HepG2 (cell line): ENCODE data around the gene BBLN. TPM values are rescaled to one million over a fixed set of nuclear protein-coding genes. Genes with fewer than 3 reads are reported as not detected.

ENCODE experiments used
- ARHGAP35 ChIP-seq: sonication (generic); formaldehyde crosslinking; IDR thresholded peaks from 2 replicates; pipeline ENCODE4 v1.9.0; 2022; ENCODE audit warnings: mild to moderate bottlenecking, inconsistent platforms, moderate library complexity, missing genetic modification reagents, borderline replicate concordance
- DR1 ChIP-seq: sonication (generic); formaldehyde crosslinking; IDR thresholded peaks from 2 replicates; pipeline ENCODE4 v1.8.0; 2021; ENCODE audit warnings: mild to moderate bottlenecking, missing genetic modification reagents, inconsistent platforms
- EEA1 ChIP-seq: sonication (generic); formaldehyde crosslinking; IDR thresholded peaks from 2 replicates; pipeline ENCODE4 v1.5.1; 2020; ENCODE audit warnings: mild to moderate bottlenecking, missing genetic modification reagents, borderline replicate concordance
- HDAC6 ChIP-seq: fragments of 200-600 bp; sonication (generic); IDR thresholded peaks from 2 replicates; pipeline ENCODE4 v1.7.0; 2017; ENCODE audit warnings: mild to moderate bottlenecking, antibody characterized with exemption, low read length, low read depth
- HES4 ChIP-seq: sonication (generic); formaldehyde crosslinking; IDR thresholded peaks from 2 replicates; pipeline ENCODE4 v1.9.0; 2021; ENCODE audit warnings: mild to moderate bottlenecking, missing genetic modification reagents, borderline replicate concordance
- KLF11 ChIP-seq: IDR thresholded peaks from 2 replicates; pipeline ENCODE4 v1.6.1; 2016; ENCODE audit warnings: missing compliant biosample characterization
- NPAS2 ChIP-seq: sonication (generic); formaldehyde crosslinking; IDR thresholded peaks from 2 replicates; pipeline ENCODE4 v1.8.0; 2022; ENCODE audit warnings: mild to moderate bottlenecking, missing genetic modification reagents, borderline replicate concordance
- PCBP1 ChIP-seq: fragments of 200-400 bp; formaldehyde crosslinking; IDR thresholded peaks from 2 replicates; pipeline ENCODE4 v1.6.1; 2017; ENCODE audit warnings: mild to moderate bottlenecking, low read depth, low read length, borderline replicate concordance
- POLR2AphosphoS2 ChIP-seq: IDR thresholded peaks from 2 replicates; pipeline ENCODE4 v1.6.1; 2011; ENCODE audit warnings: low read depth, low read length, improper control_type of control experiment
- STAG1 ChIP-seq: sonication (generic); formaldehyde crosslinking; IDR thresholded peaks from 2 replicates; pipeline ENCODE4 v1.4.0; 2020; ENCODE audit warnings: missing genetic modification reagents
- TAF1 ChIP-seq: sonication (generic); formaldehyde crosslinking; IDR thresholded peaks from 2 replicates; pipeline ENCODE4 v1.4.0; 2020; ENCODE audit warnings: missing genetic modification reagents
- ZNF333 ChIP-seq: sonication (generic); formaldehyde crosslinking; IDR thresholded peaks from 2 replicates; pipeline ENCODE4 v1.4.0; 2020; ENCODE audit warnings: mild to moderate bottlenecking, missing genetic modification reagents, borderline replicate concordance
- ZNF605 ChIP-seq: sonication (generic); formaldehyde crosslinking; IDR thresholded peaks from 2 replicates; pipeline ENCODE4 v1.8.0; 2022; ENCODE audit warnings: mild to moderate bottlenecking, missing genetic modification reagents
- ZNF761 ChIP-seq: sonication (generic); formaldehyde crosslinking; conservative IDR thresholded peaks from 2 replicates; pipeline ENCODE4 v1.4.0; 2020; ENCODE audit warnings: mild to moderate bottlenecking, missing genetic modification reagents
- ZNF768 ChIP-seq: sonication (generic); formaldehyde crosslinking; IDR thresholded peaks from 2 replicates; pipeline ENCODE4 v1.4.0; 2020; ENCODE audit warnings: missing genetic modification reagents
- ZNF773 ChIP-seq: sonication (generic); formaldehyde crosslinking; IDR thresholded peaks from 2 replicates; pipeline ENCODE4 v1.4.0; 2020; ENCODE audit warnings: missing genetic modification reagents, borderline replicate concordance
- ZNF891 ChIP-seq: sonication (generic); formaldehyde crosslinking; IDR thresholded peaks from 2 replicates; pipeline ENCODE4 v1.5.0; 2020; ENCODE audit warnings: mild to moderate bottlenecking, missing genetic modification reagents
- polyA plus RNA-seq, 8 experiments: library from polyadenylated mRNA; depleted of rRNA in 3 of 8; stranded (reverse) in 7 of 8; unstranded in 1 of 8; fragments of >200 nt; fragmentation: Illumina TruSeq in 4 of 8; extraction: Trizol in 4 of 8; gene quantifications; 2 replicates each; pipeline versions ENCODE4 v1.2.1 to v1.2.3, GENCODE V29; 2011 to 2016; ENCODE audit warnings: low read depth in 4 of 8, missing spikeins in 1 of 8, mixed read lengths in 1 of 8; ENCODE audit not compliant: insufficient read depth in 1 of 8
- total RNA-seq, 5 experiments: library from RNA; depleted of rRNA; stranded (reverse); fragments of >200 nt; fragmentation: Illumina TruSeq; extraction: Trizol; gene quantifications; 2 replicates each; pipeline ENCODE4 v1.2.3, GENCODE V29; 2016; ENCODE audit warnings: low read depth in 1 of 5
- TF ChIP-seq, protein P1 (sequence below): sonication (generic); formaldehyde crosslinking; IDR thresholded peaks from 2 replicates; pipeline ENCODE4 v1.4.0; 2020; ENCODE audit warnings: mild to moderate bottlenecking, missing genetic modification reagents
- TF ChIP-seq, protein P2 (sequence below): sonication (generic); formaldehyde crosslinking; IDR thresholded peaks from 2 replicates; pipeline ENCODE4 v1.5.1; 2020; ENCODE audit warnings: mild to moderate bottlenecking, missing genetic modification reagents, moderate library complexity
- TF ChIP-seq, protein P3 (sequence below): sonication (generic); formaldehyde crosslinking; IDR thresholded peaks from 2 replicates; pipeline ENCODE4 v1.5.0; 2020; ENCODE audit warnings: missing genetic modification reagents, mild to moderate bottlenecking, borderline replicate concordance
- TF ChIP-seq, protein P4 (sequence below): IDR thresholded peaks from 2 replicates; pipeline ENCODE4 v1.4.0; 2020; ENCODE audit warnings: mild to moderate bottlenecking, missing genetic modification reagents
- TF ChIP-seq, protein P5 (sequence below): sonication (generic); formaldehyde crosslinking; IDR thresholded peaks from 2 replicates; pipeline ENCODE4 v1.5.0; 2020; ENCODE audit warnings: missing genetic modification reagents, mild to moderate bottlenecking, borderline replicate concordance

Gene BBLN
- total and polyA plus RNA-seq, 2 of the 13 experiments (the other 11 are each of a cell fraction or from before 2014, with no cell fraction given) = 27.6 to 33.1 TPM

DNA sequence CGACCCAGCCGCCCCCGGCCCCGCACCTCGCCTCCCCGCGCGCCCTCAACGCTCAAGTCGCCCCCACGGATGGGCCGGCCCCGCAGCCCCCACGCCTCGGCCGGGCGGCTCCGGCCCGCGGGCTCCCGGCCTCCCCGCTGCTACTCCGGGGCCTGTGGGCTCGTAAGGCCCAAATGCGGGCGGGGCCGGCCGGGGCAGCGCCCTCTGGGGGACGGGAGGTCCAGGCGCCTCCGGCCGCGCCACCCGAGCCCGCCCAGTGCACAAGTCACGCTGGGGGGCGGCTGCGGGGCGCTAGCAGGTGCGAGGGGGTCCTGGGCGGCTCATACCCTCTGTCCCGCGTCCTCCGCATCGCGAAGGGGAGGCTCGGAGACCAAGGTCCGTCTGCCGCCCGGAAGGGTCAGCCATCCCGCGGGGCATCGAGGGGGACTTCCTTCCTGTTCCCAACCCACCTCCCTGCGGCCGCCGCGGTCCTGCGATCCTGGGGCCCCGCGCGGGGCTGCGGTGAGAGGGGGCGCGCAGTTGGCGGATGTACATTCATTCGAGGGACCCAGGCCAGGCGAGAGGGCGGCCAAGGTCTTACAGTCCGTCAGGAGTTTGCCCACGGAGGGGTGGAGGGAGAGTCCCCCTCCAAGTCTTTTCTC lies 31.5 kb downstream of the BBLN start, which contains the start of gene CIZ1 (continued):
- TF ChIP-seq, protein P1, sequence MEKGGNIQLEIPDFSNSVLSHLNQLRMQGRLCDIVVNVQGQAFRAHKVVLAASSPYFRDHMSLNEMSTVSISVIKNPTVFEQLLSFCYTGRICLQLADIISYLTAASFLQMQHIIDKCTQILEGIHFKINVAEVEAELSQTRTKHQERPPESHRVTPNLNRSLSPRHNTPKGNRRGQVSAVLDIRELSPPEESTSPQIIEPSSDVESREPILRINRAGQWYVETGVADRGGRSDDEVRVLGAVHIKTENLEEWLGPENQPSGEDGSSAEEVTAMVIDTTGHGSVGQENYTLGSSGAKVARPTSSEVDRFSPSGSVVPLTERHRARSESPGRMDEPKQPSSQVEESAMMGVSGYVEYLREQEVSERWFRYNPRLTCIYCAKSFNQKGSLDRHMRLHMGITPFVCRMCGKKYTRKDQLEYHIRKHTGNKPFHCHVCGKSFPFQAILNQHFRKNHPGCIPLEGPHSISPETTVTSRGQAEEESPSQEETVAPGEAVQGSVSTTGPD = no peak
- TF ChIP-seq EEA1 (CRISPR knock-in tag) = peak; percentile 57
- TF ChIP-seq KLF11 (CRISPR knock-in tag) = no peak
- TF ChIP-seq ZNF761 (CRISPR knock-in tag) = peak; percentile 72; the same call in 1 of the 2 replicates
- no peak for TF ChIP-seq ZNF333 (CRISPR knock-in tag)
- no peak for TF ChIP-seq POLR2AphosphoS2
- 0 out of 2 replicates have a peak, but pooled peaks have one; percentile 32 for TF ChIP-seq ZNF768 (CRISPR knock-in tag)
- no peak for TF ChIP-seq NPAS2 (CRISPR knock-in tag)
- peak; percentile 89 for TF ChIP-seq ZNF891 (CRISPR knock-in tag)
- TF ChIP-seq ARHGAP35 (CRISPR knock-in tag) = 0 out of 2 replicates have a peak, but pooled peaks have one; percentile 45
- TF ChIP-seq, protein P2, sequence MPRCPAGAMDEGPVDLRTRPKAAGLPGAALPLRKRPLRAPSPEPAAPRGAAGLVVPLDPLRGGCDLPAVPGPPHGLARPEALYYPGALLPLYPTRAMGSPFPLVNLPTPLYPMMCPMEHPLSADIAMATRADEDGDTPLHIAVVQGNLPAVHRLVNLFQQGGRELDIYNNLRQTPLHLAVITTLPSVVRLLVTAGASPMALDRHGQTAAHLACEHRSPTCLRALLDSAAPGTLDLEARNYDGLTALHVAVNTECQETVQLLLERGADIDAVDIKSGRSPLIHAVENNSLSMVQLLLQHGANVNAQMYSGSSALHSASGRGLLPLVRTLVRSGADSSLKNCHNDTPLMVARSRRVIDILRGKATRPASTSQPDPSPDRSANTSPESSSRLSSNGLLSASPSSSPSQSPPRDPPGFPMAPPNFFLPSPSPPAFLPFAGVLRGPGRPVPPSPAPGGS = peak; percentile 94
- peak; percentile 89 for TF ChIP-seq ZNF605 (CRISPR knock-in tag)
- peak; percentile 19; the same call in 1 of the 2 replicates for TF ChIP-seq STAG1 (CRISPR knock-in tag)
- peak; percentile 67; the same call in 1 of the 2 replicates for TF ChIP-seq HES4
- TF ChIP-seq, protein P3, sequence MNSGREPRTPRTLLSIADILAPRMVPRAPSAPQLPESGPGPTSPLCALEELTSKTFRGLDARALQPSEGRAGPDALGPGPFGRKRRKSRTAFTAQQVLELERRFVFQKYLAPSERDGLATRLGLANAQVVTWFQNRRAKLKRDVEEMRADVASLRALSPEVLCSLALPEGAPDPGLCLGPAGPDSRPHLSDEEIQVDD (CRISPR knock-in tag) = no peak
- TF ChIP-seq, protein P4, sequence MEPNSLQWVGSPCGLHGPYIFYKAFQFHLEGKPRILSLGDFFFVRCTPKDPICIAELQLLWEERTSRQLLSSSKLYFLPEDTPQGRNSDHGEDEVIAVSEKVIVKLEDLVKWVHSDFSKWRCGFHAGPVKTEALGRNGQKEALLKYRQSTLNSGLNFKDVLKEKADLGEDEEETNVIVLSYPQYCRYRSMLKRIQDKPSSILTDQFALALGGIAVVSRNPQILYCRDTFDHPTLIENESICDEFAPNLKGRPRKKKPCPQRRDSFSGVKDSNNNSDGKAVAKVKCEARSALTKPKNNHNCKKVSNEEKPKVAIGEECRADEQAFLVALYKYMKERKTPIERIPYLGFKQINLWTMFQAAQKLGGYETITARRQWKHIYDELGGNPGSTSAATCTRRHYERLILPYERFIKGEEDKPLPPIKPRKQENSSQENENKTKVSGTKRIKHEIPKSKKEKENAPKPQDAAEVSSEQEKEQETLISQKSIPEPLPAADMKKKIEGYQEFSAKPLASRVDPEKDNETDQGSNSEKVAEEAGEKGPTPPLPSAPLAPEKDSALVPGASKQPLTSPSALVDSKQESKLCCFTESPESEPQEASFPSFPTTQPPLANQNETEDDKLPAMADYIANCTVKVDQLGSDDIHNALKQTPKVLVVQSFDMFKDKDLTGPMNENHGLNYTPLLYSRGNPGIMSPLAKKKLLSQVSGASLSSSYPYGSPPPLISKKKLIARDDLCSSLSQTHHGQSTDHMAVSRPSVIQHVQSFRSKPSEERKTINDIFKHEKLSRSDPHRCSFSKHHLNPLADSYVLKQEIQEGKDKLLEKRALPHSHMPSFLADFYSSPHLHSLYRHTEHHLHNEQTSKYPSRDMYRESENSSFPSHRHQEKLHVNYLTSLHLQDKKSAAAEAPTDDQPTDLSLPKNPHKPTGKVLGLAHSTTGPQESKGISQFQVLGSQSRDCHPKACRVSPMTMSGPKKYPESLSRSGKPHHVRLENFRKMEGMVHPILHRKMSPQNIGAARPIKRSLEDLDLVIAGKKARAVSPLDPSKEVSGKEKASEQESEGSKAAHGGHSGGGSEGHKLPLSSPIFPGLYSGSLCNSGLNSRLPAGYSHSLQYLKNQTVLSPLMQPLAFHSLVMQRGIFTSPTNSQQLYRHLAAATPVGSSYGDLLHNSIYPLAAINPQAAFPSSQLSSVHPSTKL = peak; percentile 33; the same call in 1 of the 2 replicates
- TF ChIP-seq ZNF773 (CRISPR knock-in tag) = 0 out of 2 replicates have a peak, but pooled peaks have one; percentile 64
- TF ChIP-seq PCBP1 = 0 out of 2 replicates have a peak, but pooled peaks have one; percentile 19
- TF ChIP-seq, protein P5, sequence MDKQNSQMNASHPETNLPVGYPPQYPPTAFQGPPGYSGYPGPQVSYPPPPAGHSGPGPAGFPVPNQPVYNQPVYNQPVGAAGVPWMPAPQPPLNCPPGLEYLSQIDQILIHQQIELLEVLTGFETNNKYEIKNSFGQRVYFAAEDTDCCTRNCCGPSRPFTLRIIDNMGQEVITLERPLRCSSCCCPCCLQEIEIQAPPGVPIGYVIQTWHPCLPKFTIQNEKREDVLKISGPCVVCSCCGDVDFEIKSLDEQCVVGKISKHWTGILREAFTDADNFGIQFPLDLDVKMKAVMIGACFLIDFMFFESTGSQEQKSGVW (CRISPR knock-in tag) = 0 out of 2 replicates have a peak, but pooled peaks have one; percentile 31
- TF ChIP-seq DR1 (CRISPR knock-in tag) = peak; percentile 15; the same call in 1 of the 2 replicates
- TF ChIP-seq TAF1 (CRISPR knock-in tag) = peak; percentile 85
- TF ChIP-seq HDAC6 = no peak
